Ectodermal cell (in vitro differentiated cells): ENCODE data around the gene HHIPL1.
"Not testable (repeated sequence)": the region's sequence is repeated elsewhere in the genome, so short reads cannot be mapped to it uniquely, and the experiment has no call there.

ENCODE experiments used
- H3K27ac ChIP-seq: 2 replicates; pipeline ENCODE4 v1.7.0; 2013; ENCODE audit warnings: mild to moderate bottlenecking, low read depth, low read length; ENCODE audit not compliant: insufficient read depth, poor library complexity, severe bottlenecking
- H3K27me3 ChIP-seq: 2 replicates; pipeline ENCODE4 v1.7.0; 2013; ENCODE audit warnings: mild to moderate bottlenecking, low read length; ENCODE audit not compliant: insufficient read depth, control insufficient read depth, poor library complexity, severe bottlenecking
- H3K36me3 ChIP-seq: one replicate; pipeline ENCODE4 v1.7.0; 2013; ENCODE audit warnings: low read length; ENCODE audit not compliant: control insufficient read depth, insufficient read depth
- H3K4me1 ChIP-seq: one replicate; pipeline ENCODE4 v1.7.0; 2013; ENCODE audit warnings: low read length; ENCODE audit not compliant: control insufficient read depth, insufficient read depth
- H3K4me3 ChIP-seq: 2 replicates; pipeline ENCODE4 v1.7.0; 2013; ENCODE audit warnings: low read depth, low read length, control low read depth; ENCODE audit not compliant: insufficient read depth
- H3K9me3 ChIP-seq: 2 replicates; pipeline ENCODE4 v1.7.0; 2013; ENCODE audit warnings: mild to moderate bottlenecking, low read length, moderate library complexity; ENCODE audit not compliant: control insufficient read depth
- WGBS, 2 experiments: methylation state at CpG; one replicate each; pipeline ENCODE4 v1.1.7; 2013; ENCODE audit warnings: missing lambda C conversion rate in 2 of 2; 5-methylcytosine and 5-hydroxymethylcytosine counted together

Gene HHIPL1

GRCh38 chr14:99660006-99660566 lies 15.2 kb downstream of the HHIPL1 start:
- Histone ChIP-seq H3K36me3 (no peaks in the 10 kb centered on the region), H3K27me3 (peaks cover 21% of the 10 kb centered on the region), H3K4me1 (peaks cover 37% of the 10 kb centered on the region), H3K27ac (no peak overlapping the region), H3K9me3 (no peaks in the 10 kb centered on the region), H3K4me3 (peak overlapping the region; percentile 3)
- 38 to 42% methylated on average over 37 of the region's 37 CpGs for WGBS, 2 experiments

GRCh38 chr14:99660794-99661193 lies 15.9 kb downstream of the HHIPL1 start:
- Histone ChIP-seq H3K4me3 (no peak overlapping the region), H3K9me3 (no peaks in the 10 kb centered on the region), H3K36me3 (no peaks in the 10 kb centered on the region), H3K27ac (no peak overlapping the region), H3K27me3 (peaks cover 21% of the 10 kb centered on the region), H3K4me1 (peaks cover 37% of the 10 kb centered on the region)
- 27 to 28% methylated on average over 4 of the region's 4 CpGs for WGBS, 2 experiments

- not testable (repeated sequence) for H3K9me3 ChIP-seq, H3K4me3 ChIP-seq, H3K27ac ChIP-seq, H3K36me3 ChIP-seq
- Histone ChIP-seq H3K4me1 (peaks cover 39% of the 10 kb centered on the region), H3K27me3 (peaks cover 21% of the 10 kb centered on the region)
Observed at GRCh38 chr14:99661206-99661605, 16.3 kb downstream of the HHIPL1 start.

GRCh38 chr14:99662846-99663245 lies 17.9 kb downstream of the HHIPL1 start:
- H3K36me3 ChIP-seq, result no peaks in the 10 kb centered on the region
- 92 to 95% methylated on average over 10 of the region's 10 CpGs for WGBS, 2 experiments
- H3K4me1 ChIP-seq, result peaks cover 45% of the 10 kb centered on the region
- no peak overlapping the region for H3K27ac ChIP-seq
- H3K9me3 ChIP-seq, result no peaks in the 10 kb centered on the region
- H3K27me3 ChIP-seq, result peaks cover 21% of the 10 kb centered on the region
- no peak overlapping the region for H3K4me3 ChIP-seq

- Histone ChIP-seq H3K27ac (peak overlapping the region; percentile 86), H3K4me1 (peaks cover 45% of the 10 kb centered on the region), H3K27me3 (peaks cover 19% of the 10 kb centered on the region), H3K4me3 (no peak overlapping the region), H3K36me3 (no peaks in the 10 kb centered on the region), H3K9me3 (no peaks in the 10 kb centered on the region)
- 48 to 50% methylated on average over 12 of the region's 12 CpGs for WGBS, 2 experiments
Observed at GRCh38 chr14:99663386-99664057, 18.6 kb downstream of the HHIPL1 start.

GRCh38 chr14:99664058-99664936 lies 19.4 kb downstream of the HHIPL1 start:
- Histone ChIP-seq H3K4me1 (peaks cover 50% of the 10 kb centered on the region), H3K27ac (peak overlapping the region; percentile 86), H3K27me3 (peaks cover 11% of the 10 kb centered on the region), H3K9me3 (no peaks in the 10 kb centered on the region), H3K36me3 (no peaks in the 10 kb centered on the region), H3K4me3 (no peak overlapping the region)
- WGBS, 2 experiments, result 1 to 5% methylated on average over 8 of the region's 8 CpGs

GRCh38 chr14:99664937-99665273 lies 20.0 kb downstream of the HHIPL1 start:
- WGBS, 2 experiments, result 85 to 86% methylated on average over 12 of the region's 12 CpGs
- Histone ChIP-seq H3K27me3 (peaks cover 5% of the 10 kb centered on the region), H3K4me1 (peaks cover 48% of the 10 kb centered on the region), H3K9me3 (no peaks in the 10 kb centered on the region), H3K36me3 (no peaks in the 10 kb centered on the region), H3K4me3 (no peak overlapping the region), H3K27ac (no peak overlapping the region)

- Histone ChIP-seq H3K4me3 (no peak overlapping the region), H3K27ac (no peak overlapping the region), H3K27me3 (no peaks in the 10 kb centered on the region), H3K36me3 (no peaks in the 10 kb centered on the region), H3K9me3 (no peaks in the 10 kb centered on the region), H3K4me1 (peaks cover 50% of the 10 kb centered on the region)
- 69 to 75% methylated on average over 6 of the region's 6 CpGs for WGBS, 2 experiments
Observed at GRCh38 chr14:99666533-99666932, 21.6 kb downstream of the HHIPL1 start.

GRCh38 chr14:99667045-99667444 lies 22.1 kb downstream of the HHIPL1 start:
- no peaks in the 10 kb centered on the region for H3K27me3 ChIP-seq
- 44 to 48% methylated on average over 2 of the region's 2 CpGs for WGBS, 2 experiments
- no peak overlapping the region for H3K4me3 ChIP-seq
- H3K36me3 ChIP-seq, result no peaks in the 10 kb centered on the region
- H3K27ac ChIP-seq, result no peak overlapping the region
- peaks cover 54% of the 10 kb centered on the region for H3K4me1 ChIP-seq
- no peaks in the 10 kb centered on the region for H3K9me3 ChIP-seq

- Histone ChIP-seq H3K4me3 (no peak overlapping the region), H3K9me3 (no peaks in the 10 kb centered on the region), H3K36me3 (no peaks in the 10 kb centered on the region), H3K27ac (no peak overlapping the region), H3K4me1 (peaks cover 59% of the 10 kb centered on the region), H3K27me3 (no peaks in the 10 kb centered on the region)
- 92 to 93% methylated on average over 9 of the region's 9 CpGs for WGBS, 2 experiments
Observed at GRCh38 chr14:99667821-99668220, 22.9 kb downstream of the HHIPL1 start.
